Measurements from ENCODE around the gene ATOX1.

ATOX1 gene

GRCh38 chr5:151721812-151722391 is 36.5 kb downstream of the ATOX1 start:
- FAIRE-seq (no peak), DNase-seq (ENCODE audit: insufficient read length, low spot score) (no peak)
- TF ChIP-seq TAF1 (IDR thresholded peaks at IDR 0.05; ENCODE audit: low read depth, low read length), result no peak
- no peak for TF ChIP-seq POLR2AphosphoS5 (IDR thresholded peaks at IDR 0.05; ENCODE audit: low read depth, low read length)
- TF ChIP-seq POU2F2 (IDR thresholded peaks at IDR 0.05; ENCODE audit: low read depth, low read length), result peak; percentile 58; the same call in 1 of the 2 replicates
- peak; percentile 73 for TF ChIP-seq SPI1 (IDR thresholded peaks at IDR 0.05; ENCODE audit: low read depth, low read length)
- no peak for TF ChIP-seq PAX5 (IDR thresholded peaks at IDR 0.05; ENCODE audit: insufficient read depth, low read length, severe bottlenecking)
- TF ChIP-seq POLR2A (IDR thresholded peaks at IDR 0.05; ENCODE audit: low read depth, low read length), result no peak

DNA sequence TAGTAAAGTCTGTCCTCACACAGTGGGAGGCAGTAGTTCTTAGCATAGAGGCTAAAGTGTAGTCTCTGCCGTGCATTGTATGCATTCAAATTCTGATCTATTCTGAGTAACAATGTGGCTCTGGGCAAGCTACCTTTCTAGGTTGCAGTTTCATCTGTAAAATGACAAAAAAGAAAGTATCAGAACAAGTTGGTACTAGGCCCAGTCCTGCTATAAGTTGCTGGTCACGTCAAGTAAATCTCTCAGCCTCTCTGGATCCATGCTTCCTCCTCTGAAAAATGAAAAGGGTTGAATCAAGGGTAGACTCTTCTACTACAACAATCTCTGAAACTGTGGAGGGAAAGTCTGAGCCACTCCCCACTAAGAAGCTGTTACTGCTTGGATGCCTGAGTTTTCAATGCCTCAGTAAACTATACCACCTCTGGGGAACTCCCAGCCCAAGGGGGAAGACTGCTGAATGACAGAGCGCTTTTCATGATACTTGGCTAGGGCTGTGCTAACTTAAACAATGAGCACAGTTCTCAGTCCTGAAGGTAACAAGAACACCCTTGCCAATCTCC is 37.3 kb downstream of the ATOX1 start:
- FAIRE-seq (peak; percentile 99), DNase-seq (ENCODE audit: insufficient read length, low spot score) (no peak)
- TF ChIP-seq POLR2A (IDR thresholded peaks at IDR 0.05; ENCODE audit: low read depth, low read length) (peak; percentile 57; the same call in 1 of the 2 replicates), PAX5 (IDR thresholded peaks at IDR 0.05; ENCODE audit: insufficient read depth, low read length, severe bottlenecking) (no peak), POLR2AphosphoS5 (IDR thresholded peaks at IDR 0.05; ENCODE audit: low read depth, low read length) (0 out of 2 replicates have a peak, but pooled peaks have one; percentile 52), SPI1 (IDR thresholded peaks at IDR 0.05; ENCODE audit: low read depth, low read length) (no peak), POU2F2 (IDR thresholded peaks at IDR 0.05; ENCODE audit: low read depth, low read length) (peak; percentile 92), TAF1 (IDR thresholded peaks at IDR 0.05; ENCODE audit: low read depth, low read length) (no peak; the same call in 1 of the 2 replicates)

- FAIRE-seq (no peak), DNase-seq (ENCODE audit: insufficient read length, low spot score) (no peak)
- TF ChIP-seq PAX5 (IDR thresholded peaks at IDR 0.05; ENCODE audit: insufficient read depth, low read length, severe bottlenecking), result no peak
- no peak for TF ChIP-seq POU2F2 (IDR thresholded peaks at IDR 0.05; ENCODE audit: low read depth, low read length)
- no peak for TF ChIP-seq TAF1 (IDR thresholded peaks at IDR 0.05; ENCODE audit: low read depth, low read length)
- TF ChIP-seq SPI1 (IDR thresholded peaks at IDR 0.05; ENCODE audit: low read depth, low read length), result no peak
- TF ChIP-seq POLR2AphosphoS5 (IDR thresholded peaks at IDR 0.05; ENCODE audit: low read depth, low read length), result no peak
- no peak for TF ChIP-seq POLR2A (IDR thresholded peaks at IDR 0.05; ENCODE audit: low read depth, low read length)
Observed at GRCh38 chr5:151720215-151720614, 38.2 kb downstream of the ATOX1 start.

- DNase-seq (ENCODE audit: insufficient read length, low spot score), result no peak
- TF ChIP-seq SPI1 (IDR thresholded peaks at IDR 0.05; ENCODE audit: low read depth, low read length) (no peak), POLR2AphosphoS5 (IDR thresholded peaks at IDR 0.05; ENCODE audit: low read depth, low read length) (no peak), POU2F2 (IDR thresholded peaks at IDR 0.05; ENCODE audit: low read depth, low read length) (no peak), PAX5 (IDR thresholded peaks at IDR 0.05; ENCODE audit: insufficient read depth, low read length, severe bottlenecking) (no peak), TAF1 (IDR thresholded peaks at IDR 0.05; ENCODE audit: low read depth, low read length) (no peak), POLR2A (IDR thresholded peaks at IDR 0.05; ENCODE audit: low read depth, low read length) (no peak)
- peak; percentile 76 for FAIRE-seq
Observed at GRCh38 chr5:151719228-151720000, 39.0 kb downstream of the ATOX1 start.

DNA sequence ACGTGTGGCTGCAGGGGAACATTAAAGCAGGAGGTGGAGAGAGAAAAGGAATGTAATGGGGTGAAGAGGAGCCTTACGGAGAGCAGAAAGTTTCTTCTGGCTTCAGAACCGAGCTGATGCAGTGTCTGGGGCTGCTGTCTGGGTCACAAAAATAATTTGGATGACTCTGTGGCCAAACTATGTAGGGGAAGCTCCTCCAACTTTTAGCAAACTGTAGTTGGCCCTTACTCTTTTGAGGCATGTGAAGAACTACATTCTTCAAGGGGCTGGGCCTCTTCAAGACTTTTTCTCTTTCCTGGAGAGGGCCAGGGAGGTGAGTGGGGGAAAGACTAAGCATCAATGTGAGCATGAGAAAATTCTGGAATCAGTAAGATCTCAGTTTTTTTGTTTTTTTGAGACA is 39.8 kb downstream of the ATOX1 start:
- TF ChIP-seq POLR2A (IDR thresholded peaks at IDR 0.05; ENCODE audit: low read depth, low read length) (no peak), SPI1 (IDR thresholded peaks at IDR 0.05; ENCODE audit: low read depth, low read length) (no peak), POU2F2 (IDR thresholded peaks at IDR 0.05; ENCODE audit: low read depth, low read length) (no peak), PAX5 (IDR thresholded peaks at IDR 0.05; ENCODE audit: insufficient read depth, low read length, severe bottlenecking) (no peak), POLR2AphosphoS5 (IDR thresholded peaks at IDR 0.05; ENCODE audit: low read depth, low read length) (no peak), TAF1 (IDR thresholded peaks at IDR 0.05; ENCODE audit: low read depth, low read length) (no peak)
- peak; percentile 35 for FAIRE-seq
- DNase-seq (ENCODE audit: insufficient read length, low spot score), result no peak

DNA sequence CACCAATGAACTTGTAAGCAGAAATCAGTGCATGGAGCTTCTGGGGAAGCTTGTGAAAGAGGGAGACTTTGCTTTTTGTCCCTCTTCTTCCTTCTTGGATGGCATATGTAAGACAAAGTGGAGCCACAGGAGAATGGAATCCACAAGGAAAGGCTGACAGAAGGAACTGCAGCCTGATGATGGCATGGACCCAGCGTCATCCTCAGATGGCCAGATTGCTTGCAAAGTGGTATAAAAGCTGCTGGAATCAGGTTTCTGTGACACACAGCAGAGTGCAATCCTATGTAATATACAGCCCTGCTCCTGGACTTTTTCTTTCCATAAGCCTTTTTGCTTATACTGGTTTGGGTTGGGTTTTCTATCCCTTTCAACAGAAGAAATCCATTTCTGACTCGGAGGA is 40.3 kb downstream of the ATOX1 start:
- TF ChIP-seq POU2F2 (IDR thresholded peaks at IDR 0.05; ENCODE audit: low read depth, low read length) (no peak), TAF1 (IDR thresholded peaks at IDR 0.05; ENCODE audit: low read depth, low read length) (no peak), SPI1 (IDR thresholded peaks at IDR 0.05; ENCODE audit: low read depth, low read length) (no peak), POLR2AphosphoS5 (IDR thresholded peaks at IDR 0.05; ENCODE audit: low read depth, low read length) (no peak), PAX5 (IDR thresholded peaks at IDR 0.05; ENCODE audit: insufficient read depth, low read length, severe bottlenecking) (no peak), POLR2A (IDR thresholded peaks at IDR 0.05; ENCODE audit: low read depth, low read length) (no peak)
- DNase-seq (ENCODE audit: insufficient read length, low spot score) (no peak), FAIRE-seq (peak; percentile 66)

- FAIRE-seq, result no peak
- no peak for DNase-seq (ENCODE audit: insufficient read length, low spot score)
- no peak for TF ChIP-seq POU2F2 (IDR thresholded peaks at IDR 0.05; ENCODE audit: low read depth, low read length)
- no peak for TF ChIP-seq POLR2A (IDR thresholded peaks at IDR 0.05; ENCODE audit: low read depth, low read length)
- TF ChIP-seq POLR2AphosphoS5 (IDR thresholded peaks at IDR 0.05; ENCODE audit: low read depth, low read length), result no peak
- TF ChIP-seq PAX5 (IDR thresholded peaks at IDR 0.05; ENCODE audit: insufficient read depth, low read length, severe bottlenecking), result no peak
- no peak for TF ChIP-seq TAF1 (IDR thresholded peaks at IDR 0.05; ENCODE audit: low read depth, low read length)
- TF ChIP-seq SPI1 (IDR thresholded peaks at IDR 0.05; ENCODE audit: low read depth, low read length), result no peak
Observed at GRCh38 chr5:151717416-151717815, 41.0 kb downstream of the ATOX1 start.

DNA sequence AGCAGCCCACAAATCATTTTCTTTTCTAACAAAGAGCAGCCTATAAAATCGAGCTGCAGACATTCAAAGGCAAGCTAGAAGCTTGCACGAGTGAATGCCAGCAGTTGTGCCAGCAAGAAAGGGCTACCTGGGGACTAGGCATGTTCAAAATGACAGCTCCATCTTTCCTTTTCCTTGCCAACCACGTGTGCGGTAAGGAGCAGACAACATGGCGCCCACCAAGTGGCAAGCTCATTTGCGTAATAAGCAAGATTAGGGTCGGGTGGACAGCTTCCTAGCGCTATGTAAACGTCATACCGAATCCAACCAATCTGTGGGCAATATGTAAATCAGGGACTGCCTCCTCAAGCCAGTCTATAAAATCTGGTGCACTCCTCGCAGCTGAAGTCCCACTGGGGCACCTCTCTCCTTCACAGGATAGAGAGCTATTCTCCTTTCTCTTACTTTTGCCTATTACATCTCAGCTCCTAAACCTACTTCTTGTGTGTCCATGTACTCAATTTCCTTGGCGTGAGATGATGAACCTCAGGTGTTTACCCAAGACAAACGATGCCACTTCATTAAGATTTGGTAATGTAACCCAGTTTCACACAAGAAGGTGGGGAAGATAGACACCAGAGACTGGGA is 49.2 kb downstream of the ATOX1 start:
- no peak for FAIRE-seq
- no peak for TF ChIP-seq PAX5 (IDR thresholded peaks at IDR 0.05; ENCODE audit: insufficient read depth, low read length, severe bottlenecking)
- no peak for TF ChIP-seq SPI1 (IDR thresholded peaks at IDR 0.05; ENCODE audit: low read depth, low read length)
- no peak for TF ChIP-seq POLR2AphosphoS5 (IDR thresholded peaks at IDR 0.05; ENCODE audit: low read depth, low read length)
- TF ChIP-seq POLR2A (IDR thresholded peaks at IDR 0.05; ENCODE audit: low read depth, low read length), result no peak
- no peak for TF ChIP-seq POU2F2 (IDR thresholded peaks at IDR 0.05; ENCODE audit: low read depth, low read length)
- TF ChIP-seq TAF1 (IDR thresholded peaks at IDR 0.05; ENCODE audit: low read depth, low read length), result no peak
- no peak for DNase-seq (ENCODE audit: insufficient read length, low spot score)
